Activated CD8-positive, alpha-beta memory T cell treated with anti-CD3 and anti-CD28 coated beads, Interleukin-2, amount 10 ng/mL, durations not matched to agents 7 days and 5 days (primary cell): ENCODE data around the gene ZNF451. TPM values are rescaled to one million over a fixed set of nuclear protein-coding genes. Genes with fewer than 3 reads are reported as not detected.

Experiments
- ATAC-seq: fragments of 150-1000 bp; cut with Tn5 transposase; one replicate; pipeline ENCODE4 v1.10.0; 2021; ENCODE audit warnings: moderate library complexity
- CTCF ChIA-PET: fragments of 350-600 bp; sonication (Branson Sonifier 250); formaldehyde crosslinking; loops from one replicate; lab custom pipeline; 2021; ENCODE audit warnings: antibody characterized with exemption; lab: Charles Lee
- DNase-seq: peaks from one replicate; pipeline ENCODE4 v3.0.0-alpha.2; 2020
- H3K27ac Mint-ChIP-seq: one replicate; pipeline ENCODE4 v1.8.0; 2021; ENCODE audit warnings: mild to moderate bottlenecking, mixed read lengths
- H3K27me3 Mint-ChIP-seq: one replicate; pipeline ENCODE4 v1.8.0; 2021; ENCODE audit warnings: mixed read lengths
- H3K36me3 Mint-ChIP-seq: one replicate; pipeline ENCODE4 v1.8.0; 2021; ENCODE audit warnings: mild to moderate bottlenecking, mixed read lengths
- H3K4me1 Mint-ChIP-seq: one replicate; pipeline ENCODE4 v1.8.0; 2021; ENCODE audit warnings: mixed read lengths
- H3K4me3 Mint-ChIP-seq: one replicate; pipeline ENCODE4 v1.8.0; 2021; ENCODE audit warnings: mild to moderate bottlenecking, moderate library complexity, mixed read lengths
- H3K9me3 Mint-ChIP-seq: one replicate; pipeline ENCODE4 v1.8.0; 2022; ENCODE audit warnings: low read depth, mixed read lengths
- total RNA-seq, 2 experiments: library from RNA; stranded (reverse); gene quantifications; one replicate each; pipeline ENCODE4 v1.2.3, GENCODE V29; 2021

ZNF451 gene
- total RNA-seq, 2 experiments from 2014 or later = 64.9 to 68.7 TPM

DNA sequence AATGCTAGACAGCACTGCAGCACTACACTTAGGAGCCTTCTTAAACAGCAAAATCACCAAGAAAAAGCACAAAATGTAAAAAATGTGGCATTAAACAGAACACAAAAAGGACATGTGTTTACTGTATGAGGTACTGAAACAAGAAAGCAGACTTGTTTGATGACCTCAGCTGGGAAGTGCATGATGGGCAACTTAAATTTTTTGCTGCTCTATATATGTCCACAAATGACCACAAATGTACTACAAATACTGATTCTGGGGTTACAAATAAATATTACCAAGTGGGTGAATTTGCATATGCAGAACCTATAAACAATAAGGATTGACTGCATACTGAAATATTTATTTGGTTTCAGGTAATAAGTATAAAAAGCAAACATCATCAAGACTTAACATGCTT, 119.0 kb downstream of the ZNF451 start:
- Mint-ChIP-seq H3K9me3 (no peaks in the 10 kb centered on the region), H3K36me3 (peaks cover 3% of the 10 kb centered on the region), H3K27me3 (no peaks in the 10 kb centered on the region), H3K27ac (no peak overlapping the region), H3K4me1 (peaks cover 18% of the 10 kb centered on the region), H3K4me3 (no peak overlapping the region)
- CTCF ChIA-PET = interaction anchor here (1.4 kb wide), 1 partner anchor 13 kb away, joined by 4 read pairs; no protein-coding TSS in a partner anchor
- DNase-seq (no peak), ATAC-seq (no peak)

DNA sequence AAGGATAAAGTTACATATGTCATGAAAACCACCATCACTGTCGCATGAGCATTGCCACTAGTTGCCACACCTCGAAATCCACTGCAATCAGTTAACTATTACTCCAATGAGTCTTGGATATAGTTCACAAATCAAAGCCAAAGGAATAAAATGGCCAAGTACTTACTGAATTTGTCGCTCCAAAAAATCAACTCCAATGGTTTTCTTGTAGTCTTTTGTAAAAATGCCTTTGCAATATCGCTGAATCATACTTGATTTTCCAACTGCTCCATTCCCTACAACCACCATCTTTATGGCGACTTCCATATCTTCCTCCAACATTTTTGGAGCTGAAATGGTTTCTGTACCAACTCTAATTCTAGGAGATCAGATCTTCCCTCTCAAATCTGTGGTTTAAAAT, 120.1 kb downstream of the ZNF451 start:
- Mint-ChIP-seq H3K4me3 (no peak overlapping the region), H3K27me3 (no peaks in the 10 kb centered on the region), H3K9me3 (no peaks in the 10 kb centered on the region), H3K36me3 (peaks cover 7% of the 10 kb centered on the region), H3K4me1 (peaks cover 21% of the 10 kb centered on the region), H3K27ac (no peak overlapping the region)
- CTCF ChIA-PET = no interaction called here
- DNase-seq (no peak), ATAC-seq (no peak)

DNA sequence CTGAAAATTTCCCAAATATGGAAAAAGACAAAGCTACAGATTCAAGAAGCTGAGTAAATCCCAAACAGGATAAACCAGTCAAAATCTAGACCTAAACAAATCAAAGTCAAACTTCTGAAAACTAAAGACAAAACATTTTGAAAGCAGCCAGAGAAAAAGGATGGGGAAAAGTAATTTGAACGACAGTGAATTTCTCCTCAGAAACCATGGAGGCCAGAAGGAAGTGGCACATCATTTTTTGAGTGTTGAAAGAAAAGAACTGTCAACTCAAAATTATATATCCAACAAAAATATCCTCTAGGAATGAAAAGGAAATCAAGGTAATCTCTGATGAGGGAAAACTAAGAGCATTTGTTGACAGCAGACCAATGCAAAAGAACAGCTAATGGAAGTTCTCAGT, 125.3 kb downstream of the ZNF451 start:
- peaks cover 16% of the 10 kb centered on the region for H3K4me1 Mint-ChIP-seq
- CTCF ChIA-PET = no interaction called here
- H3K9me3 Mint-ChIP-seq = peaks cover 1% of the 10 kb centered on the region
- ATAC-seq (no peak), DNase-seq (no peak)
- no peak overlapping the region for H3K4me3 Mint-ChIP-seq
- peaks cover 3% of the 10 kb centered on the region for H3K27me3 Mint-ChIP-seq
- H3K27ac Mint-ChIP-seq = no peak overlapping the region
- H3K36me3 Mint-ChIP-seq = peaks cover 21% of the 10 kb centered on the region

DNA sequence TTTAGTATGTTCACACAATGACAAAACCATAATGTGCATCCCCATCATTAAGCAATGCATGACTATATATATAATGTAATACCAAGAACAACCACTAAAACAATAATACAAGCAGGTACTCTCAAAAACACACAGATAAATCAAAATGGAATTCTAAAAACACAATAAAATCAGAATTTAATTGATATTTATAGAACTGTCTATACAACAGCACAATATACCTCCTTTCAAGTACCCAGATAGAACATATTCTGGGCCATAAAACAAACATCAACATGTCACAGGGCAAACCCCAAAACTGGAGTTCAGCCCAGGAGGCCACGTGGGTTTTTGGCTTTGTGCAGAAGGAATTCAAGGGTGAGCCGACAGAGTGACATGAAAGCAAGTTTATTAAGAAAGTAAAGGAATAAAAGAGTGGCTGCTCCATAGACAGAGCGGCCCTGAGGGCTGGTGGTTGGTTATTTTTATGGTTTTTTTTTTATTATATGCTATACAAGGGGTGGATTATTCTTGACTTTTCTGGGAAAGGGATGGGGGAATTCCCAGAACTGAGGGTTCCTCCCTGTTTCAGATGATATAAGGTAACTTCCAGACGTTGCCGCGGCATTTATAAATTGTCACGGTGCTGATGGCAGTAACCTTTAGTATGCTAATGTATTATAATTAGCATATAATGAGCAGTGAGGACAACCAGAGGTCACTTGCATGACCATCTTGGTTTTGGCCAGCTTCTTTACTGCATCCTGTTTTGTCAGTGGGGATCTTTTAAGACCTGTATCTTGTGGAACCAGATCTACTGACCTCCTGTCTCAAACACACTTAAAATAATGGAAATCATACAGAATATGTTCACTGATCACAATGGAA, 126.5 kb downstream of the ZNF451 start:
- ATAC-seq (no peak), DNase-seq (no peak)
- H3K9me3 Mint-ChIP-seq = peaks cover 1% of the 10 kb centered on the region
- CTCF ChIA-PET = no interaction called here
- no peak overlapping the region for H3K4me3 Mint-ChIP-seq
- H3K27ac Mint-ChIP-seq = no peak overlapping the region
- H3K4me1 Mint-ChIP-seq = peaks cover 25% of the 10 kb centered on the region
- peaks cover 3% of the 10 kb centered on the region for H3K27me3 Mint-ChIP-seq
- peaks cover 25% of the 10 kb centered on the region for H3K36me3 Mint-ChIP-seq

DNA sequence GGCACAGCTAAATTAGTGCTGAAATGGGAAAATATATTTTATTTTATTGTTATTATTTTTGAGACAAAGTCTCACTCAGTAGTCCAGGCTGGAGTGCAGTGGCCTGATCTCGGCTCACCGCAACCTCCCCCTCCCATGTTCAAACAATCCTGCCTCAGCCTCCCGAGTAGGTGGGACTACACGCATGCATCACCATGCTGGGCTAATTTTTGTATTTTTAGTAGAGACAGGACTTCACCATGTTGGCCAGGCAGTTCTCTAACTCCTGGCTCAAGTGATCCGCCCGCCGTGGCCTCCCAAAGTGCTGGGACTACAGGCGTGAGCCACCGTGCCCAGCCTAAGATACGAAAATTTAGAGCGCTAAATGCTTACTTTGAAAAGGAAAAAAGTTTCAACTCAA, 127.3 kb downstream of the ZNF451 start:
- peaks cover 25% of the 10 kb centered on the region for H3K4me1 Mint-ChIP-seq
- CTCF ChIA-PET = no interaction called here
- H3K27ac Mint-ChIP-seq = no peak overlapping the region

More for the DNA sequence above, 127.3 kb downstream of the ZNF451 start:
- DNase-seq (no peak), ATAC-seq (no peak)
- peaks cover 3% of the 10 kb centered on the region for H3K27me3 Mint-ChIP-seq
- no peak overlapping the region for H3K4me3 Mint-ChIP-seq
- H3K36me3 Mint-ChIP-seq = peaks cover 26% of the 10 kb centered on the region
- H3K9me3 Mint-ChIP-seq = peaks cover 1% of the 10 kb centered on the region

Other genes with a start within 250 kb of the ZNF451 start
- not detected for gene BEND6, start 135.1 kb upstream of the ZNF451 start, total RNA-seq
- 10 to 100 TPM; 14.1 to 15.0 TPM for gene KIAA1586, start 43.5 kb upstream of the ZNF451 start, total RNA-seq
- gene BAG2, start 82.1 kb downstream of the ZNF451 start, total RNA-seq = 10 to 100 TPM in 1 of 2 experiments, 1 to 10 TPM in 1; 9.6 to 10.3 TPM
- gene RAB23, start 132.1 kb downstream of the ZNF451 start, total RNA-seq = 1 to 10 TPM; 3.3 to 3.9 TPM
- gene PRIM2, start 227.4 kb downstream of the ZNF451 start, total RNA-seq = 10 to 100 TPM; 36.2 to 42.8 TPM